GM18520 (cell line): ENCODE measurements around the gene OR5B17.
"Not testable (repeated sequence)": the region's sequence is repeated elsewhere in the genome, so short reads cannot be mapped to it uniquely, and the experiment has no call there.

ENCODE experiments used
- ATAC-seq: cut with Tn5 transposase; IDR thresholded peaks from one replicate; pipeline ENCODE4 v1.9.1; 2021; ENCODE audit not compliant: unreplicated experiment

The OR5B17 gene

DNA sequence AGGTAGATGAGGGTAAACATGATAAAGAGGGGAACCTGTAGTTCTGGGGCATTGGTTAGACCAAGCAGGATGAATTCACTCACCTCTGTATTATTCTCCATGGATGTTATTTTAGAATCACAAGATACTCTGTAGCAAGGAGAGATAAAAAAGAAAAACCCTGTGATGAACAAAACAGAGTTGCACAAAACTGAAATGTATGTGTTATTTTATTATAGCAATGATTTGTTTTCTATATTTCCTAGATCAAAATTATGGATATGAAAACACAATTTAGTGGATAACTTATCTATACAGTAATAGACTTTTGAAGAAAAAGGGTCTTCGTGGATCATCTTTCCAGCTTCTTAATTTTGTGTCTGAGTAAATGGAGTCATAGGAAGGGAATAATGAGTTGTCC, at the start of gene OR5B17:
OR5B17 (minus strand) TSS at position 101 of the 400 bp plus-strand sequence; CDS start at position 101, 0 bp downstream.
- ATAC-seq = no peak

DNA sequence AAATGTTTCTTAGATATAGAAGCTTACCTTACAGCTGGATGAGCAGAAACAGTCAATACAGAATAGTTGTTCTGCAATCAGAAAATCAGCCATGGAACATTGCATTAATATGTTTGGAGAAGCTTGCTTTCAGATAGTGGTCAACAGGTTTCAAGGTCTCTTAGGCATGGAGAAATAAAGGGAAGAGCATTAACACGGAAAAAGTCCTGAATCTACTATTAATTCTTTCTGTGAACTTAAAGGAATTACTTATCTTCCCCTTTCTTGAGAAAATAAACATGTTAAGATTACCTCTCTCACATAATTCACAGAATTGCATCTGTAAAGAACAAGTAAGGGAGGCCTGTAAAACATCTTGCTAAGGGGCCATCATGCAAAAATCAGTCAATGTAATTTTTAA, 47.9 kb upstream of the OR5B17 start, which contains the start of gene OR5B3:
OR5B3 (minus strand) TSS at position 101 of the 400 bp plus-strand sequence. CDS start 3,465 bp downstream, outside the sequence.
- no peak for ATAC-seq

DNA sequence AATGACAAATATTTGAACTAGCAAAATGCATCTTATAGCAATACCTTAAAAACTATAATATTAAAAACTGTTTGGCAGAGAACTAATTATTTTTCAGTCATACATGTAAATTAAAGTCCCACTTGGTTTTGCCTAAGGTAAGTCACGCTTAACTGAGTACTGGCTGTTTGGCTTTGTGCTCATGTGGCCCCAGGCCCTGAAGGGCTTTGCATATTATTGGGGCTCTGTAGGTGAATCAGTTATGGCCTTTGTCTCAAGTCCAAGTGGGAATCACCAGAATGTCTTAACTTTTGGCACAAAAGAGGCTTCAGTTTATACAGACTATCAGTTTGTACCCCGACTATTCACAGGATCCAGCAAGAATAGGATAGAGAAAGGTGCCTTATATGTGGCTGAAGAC, 40.8 kb upstream of the OR5B17 start:
- ATAC-seq = not testable (repeated sequence)

GRCh38 chr11:58395581-58395980, 36.7 kb upstream of the OR5B17 start:
- ATAC-seq = no peak

DNA sequence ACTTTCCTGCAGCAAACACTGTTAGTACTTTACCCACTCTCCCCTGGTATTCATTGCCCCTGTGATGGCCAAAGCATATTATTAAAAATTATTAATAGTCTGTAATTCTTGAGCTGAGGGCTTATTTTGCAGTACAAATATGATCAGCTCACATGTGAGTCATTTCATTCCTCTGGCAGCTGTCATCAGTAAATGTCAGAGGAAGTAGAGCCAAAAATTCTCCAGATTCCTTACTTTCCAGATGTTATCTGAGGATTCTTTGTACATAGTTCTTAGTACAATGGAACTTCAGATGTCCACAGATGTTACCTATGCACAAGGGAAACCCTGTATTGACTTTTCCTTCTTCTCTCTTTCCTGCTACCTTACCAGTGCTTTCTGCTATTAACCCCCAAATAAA, 35.3 kb upstream of the OR5B17 start:
- no peak for ATAC-seq

DNA sequence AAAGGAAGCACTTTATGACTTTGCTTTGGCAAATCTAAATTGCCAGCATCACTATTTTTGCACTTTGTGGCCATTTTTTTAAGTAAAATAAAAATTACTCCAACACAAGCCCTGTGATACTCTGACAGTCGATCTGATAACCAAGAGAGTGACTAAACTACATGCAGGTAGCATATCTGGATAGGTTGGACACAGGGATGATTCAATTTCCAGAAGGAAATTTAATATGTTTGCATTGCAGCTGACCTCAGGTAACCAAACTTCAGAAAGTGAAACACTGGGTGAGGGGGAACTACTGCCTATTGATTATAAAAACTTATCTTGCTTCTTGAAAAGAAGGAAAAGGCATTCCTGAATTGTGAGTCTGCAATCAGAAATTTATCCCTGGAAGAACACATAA, 33.9 kb upstream of the OR5B17 start:
- no peak for ATAC-seq

GRCh38 chr11:58391879-58392278, 33.0 kb upstream of the OR5B17 start:
- no peak for ATAC-seq

GRCh38 chr11:58390551-58391063, 31.7 kb upstream of the OR5B17 start:
- ATAC-seq = no peak

- no peak for ATAC-seq
Measured at GRCh38 chr11:58354727-58355126, 4.1 kb downstream of the OR5B17 start.

- no peak for ATAC-seq
Measured at GRCh38 chr11:58345204-58345603, 13.7 kb downstream of the OR5B17 start.

GRCh38 chr11:58334708-58335107, 24.2 kb downstream of the OR5B17 start:
- no peak for ATAC-seq

DNA sequence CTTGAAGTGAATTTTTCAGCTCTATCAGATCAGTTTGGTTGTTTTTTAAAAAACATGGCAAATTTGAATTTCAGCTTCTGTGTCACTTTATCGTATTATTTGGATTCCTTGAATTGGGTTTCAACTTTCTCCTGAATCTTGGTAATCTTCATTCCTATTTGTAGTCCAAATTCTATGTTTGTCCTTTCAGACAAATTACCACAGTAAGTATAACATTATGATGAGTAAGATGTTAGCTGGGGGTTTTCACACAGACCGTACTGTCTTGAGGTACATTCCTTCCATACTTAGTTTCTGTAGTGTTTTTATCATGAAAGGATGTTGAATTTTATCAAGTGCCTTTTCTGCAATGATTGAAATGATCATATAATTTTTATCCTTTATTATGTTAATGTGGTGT, 28.0 kb downstream of the OR5B17 start:
- no peak for ATAC-seq

- ATAC-seq = no peak
Measured at GRCh38 chr11:58318532-58318931, 40.3 kb downstream of the OR5B17 start.

GRCh38 chr11:58316142-58316541, 42.7 kb downstream of the OR5B17 start:
- ATAC-seq = no peak
